ENCODE measurements around the gene SPSB4.
A peak's percentile ranks its signal among the peaks of the same experiment; 100 is the strongest.

The SPSB4 gene

DNA sequence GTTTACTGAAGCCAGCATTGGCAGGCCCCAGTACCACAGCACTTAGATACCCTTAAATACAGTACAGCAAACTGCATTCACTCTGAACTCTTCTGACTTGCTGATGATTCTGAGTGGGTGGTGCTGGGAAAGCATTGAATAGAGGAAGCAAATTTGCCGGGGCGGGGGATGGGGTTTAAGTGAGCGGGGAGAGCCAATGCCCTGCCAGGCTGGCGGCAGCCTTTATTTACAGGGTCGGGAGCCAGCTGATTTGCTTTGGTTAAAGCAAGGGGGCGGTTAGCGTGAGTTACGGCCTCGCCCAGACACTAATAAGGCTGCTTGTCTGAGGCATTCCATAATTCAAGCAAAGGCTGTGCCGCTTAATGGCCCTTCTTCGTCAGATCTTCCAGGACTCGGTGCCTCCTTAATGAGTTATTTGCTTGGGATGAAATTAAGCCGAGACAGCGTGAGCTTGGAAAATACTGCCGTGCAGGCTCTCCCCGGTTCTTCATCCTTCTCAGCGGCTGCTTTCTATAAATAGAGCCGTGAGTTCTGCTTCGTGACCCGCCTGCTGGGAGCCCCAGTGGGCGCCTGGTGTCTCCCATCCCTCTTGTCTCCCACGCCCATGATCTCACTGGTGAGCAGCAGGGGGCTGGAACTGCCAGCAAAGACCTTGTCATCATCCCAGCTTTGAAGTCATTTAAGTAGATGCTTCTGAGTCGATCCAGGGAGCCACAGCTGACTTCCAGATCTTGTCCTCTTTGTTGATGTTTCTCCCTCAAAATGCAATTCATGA, 25.8 kb downstream of the SPSB4 start:
- no peak for DNase-seq

DNA sequence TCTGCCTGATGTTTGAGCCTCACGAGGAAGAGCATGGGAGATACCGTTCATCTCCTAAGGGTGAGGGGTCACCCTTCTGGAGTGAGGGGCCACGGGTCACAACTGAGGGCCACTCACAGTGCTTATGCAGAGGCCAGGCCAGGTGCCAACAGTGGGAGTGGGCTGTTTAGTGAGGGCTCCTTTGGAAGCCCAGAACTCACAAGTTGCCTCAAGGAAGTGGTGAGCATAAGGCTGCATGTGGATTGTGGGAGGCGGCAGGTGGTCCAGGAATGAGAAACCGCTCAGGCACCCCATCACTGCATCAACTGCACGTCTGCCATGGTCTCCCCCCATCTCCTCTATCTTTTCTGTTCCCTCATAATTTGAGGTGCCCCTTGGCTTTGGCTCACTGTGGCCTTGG, 26.5 kb downstream of the SPSB4 start:
- DNase-seq, result no peak

DNA sequence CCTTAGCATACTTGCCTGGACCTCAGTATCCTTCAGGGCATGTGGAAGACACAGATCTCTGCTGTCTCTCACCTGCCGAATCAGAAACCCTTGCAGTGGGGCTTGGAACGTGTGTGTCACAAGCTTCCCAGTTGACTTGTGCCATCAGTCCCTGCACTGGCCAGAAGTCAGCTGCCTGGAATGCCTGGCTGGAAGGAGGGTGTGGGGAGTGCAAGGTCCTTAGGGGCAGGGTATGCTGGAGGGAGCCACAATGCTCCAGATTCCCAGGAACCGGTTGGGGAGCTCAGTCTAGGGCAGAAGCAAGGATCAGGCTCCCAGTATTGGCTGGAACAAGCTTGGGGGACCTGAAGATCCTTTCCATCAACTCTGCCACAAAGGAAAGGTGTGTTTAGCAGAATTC, 27.1 kb downstream of the SPSB4 start:
- DNase-seq, result no peak

DNA sequence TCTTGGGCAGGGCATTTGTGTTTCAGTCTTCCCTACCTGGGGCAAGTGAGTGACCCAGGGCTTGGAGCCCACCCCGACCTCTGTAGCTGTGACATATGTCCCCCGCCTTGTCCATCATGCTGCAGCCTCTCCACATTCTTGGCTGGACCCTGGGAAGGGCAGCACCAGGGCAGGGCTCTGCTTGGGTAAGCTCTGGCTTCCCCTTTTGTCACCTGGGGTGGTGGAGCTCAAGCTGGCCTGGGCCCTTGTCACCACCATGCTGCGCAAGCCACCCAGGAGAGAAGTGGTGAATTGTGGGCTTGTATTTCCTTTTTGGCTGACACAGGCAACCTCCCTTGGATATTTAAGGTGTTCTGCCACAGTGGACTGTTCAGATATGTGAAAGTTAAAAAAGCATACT, 29.3 kb downstream of the SPSB4 start:
- DNase-seq, result no peak

DNA sequence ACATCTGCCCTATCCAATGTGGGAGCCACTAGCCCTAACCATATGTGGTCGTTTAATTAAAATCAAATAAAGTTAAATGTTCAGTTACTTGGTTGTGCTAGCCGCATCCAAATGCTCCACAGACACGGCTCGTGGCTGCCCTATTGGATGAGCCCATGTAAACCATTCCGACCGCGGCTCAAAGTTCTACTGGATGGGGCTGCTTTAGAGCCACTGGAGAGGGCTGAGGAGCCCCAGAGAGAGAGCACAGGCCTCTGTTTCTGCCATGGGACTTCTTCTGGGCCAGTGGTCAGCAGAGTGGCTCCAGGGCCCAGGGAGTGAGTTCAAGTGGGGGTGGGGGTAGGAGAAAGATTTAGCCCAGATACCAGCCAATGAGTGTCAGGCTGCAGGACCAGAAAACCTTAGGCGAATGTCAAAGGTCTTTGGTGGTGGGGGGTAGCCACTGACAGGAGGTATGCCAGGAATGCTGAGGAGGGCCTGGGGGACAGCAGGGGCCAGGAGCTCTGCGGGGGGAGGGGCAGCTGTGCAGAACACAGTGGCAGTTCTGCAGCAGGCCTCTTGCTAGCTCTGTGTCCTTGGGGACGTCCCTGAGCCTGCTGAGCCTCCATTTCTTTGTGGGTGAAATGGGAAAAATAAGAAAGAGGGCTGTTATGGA, 30.1 kb downstream of the SPSB4 start:
- DNase-seq, result no peak

DNA sequence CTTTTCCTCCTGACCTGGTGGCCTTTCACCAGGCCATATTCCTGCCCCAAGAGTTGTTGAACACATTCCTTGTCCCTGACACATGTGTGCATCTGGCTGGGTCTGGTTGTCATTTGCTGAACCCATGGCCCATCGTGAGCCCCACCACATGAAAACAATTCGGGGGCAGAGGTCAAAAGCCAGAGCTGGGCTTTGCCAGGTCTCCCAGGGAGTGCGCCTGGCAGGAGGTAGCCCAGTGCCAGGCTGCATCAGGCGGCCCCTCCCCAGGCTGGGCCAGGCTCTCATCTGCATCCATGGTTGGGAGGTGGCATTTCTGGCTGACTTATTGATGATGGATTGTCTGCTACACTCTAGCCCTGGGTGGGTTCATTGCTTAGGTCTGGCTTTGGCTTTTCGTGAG, 30.9 kb downstream of the SPSB4 start:
- no peak for DNase-seq

DNA sequence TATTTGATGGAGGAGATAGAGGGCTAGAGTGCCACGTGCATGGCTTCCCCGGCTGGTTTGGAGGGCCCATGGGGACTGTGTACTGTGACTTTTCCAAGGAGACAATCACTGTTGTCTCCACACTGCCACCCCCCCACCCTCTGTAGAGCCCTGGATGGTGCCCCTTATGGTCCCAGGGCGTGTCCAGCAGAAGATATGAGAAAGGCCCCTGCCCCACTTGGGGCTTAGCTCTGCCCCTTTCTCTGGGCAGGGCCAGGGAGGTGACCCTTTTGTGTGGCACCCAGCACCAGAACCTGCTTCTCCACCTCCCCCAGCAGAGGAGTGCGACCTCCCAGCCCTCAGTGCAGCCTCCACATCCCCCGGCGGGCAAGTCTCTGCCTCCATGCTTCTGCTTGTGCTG, 32.1 kb downstream of the SPSB4 start:
- DNase-seq, result no peak

DNA sequence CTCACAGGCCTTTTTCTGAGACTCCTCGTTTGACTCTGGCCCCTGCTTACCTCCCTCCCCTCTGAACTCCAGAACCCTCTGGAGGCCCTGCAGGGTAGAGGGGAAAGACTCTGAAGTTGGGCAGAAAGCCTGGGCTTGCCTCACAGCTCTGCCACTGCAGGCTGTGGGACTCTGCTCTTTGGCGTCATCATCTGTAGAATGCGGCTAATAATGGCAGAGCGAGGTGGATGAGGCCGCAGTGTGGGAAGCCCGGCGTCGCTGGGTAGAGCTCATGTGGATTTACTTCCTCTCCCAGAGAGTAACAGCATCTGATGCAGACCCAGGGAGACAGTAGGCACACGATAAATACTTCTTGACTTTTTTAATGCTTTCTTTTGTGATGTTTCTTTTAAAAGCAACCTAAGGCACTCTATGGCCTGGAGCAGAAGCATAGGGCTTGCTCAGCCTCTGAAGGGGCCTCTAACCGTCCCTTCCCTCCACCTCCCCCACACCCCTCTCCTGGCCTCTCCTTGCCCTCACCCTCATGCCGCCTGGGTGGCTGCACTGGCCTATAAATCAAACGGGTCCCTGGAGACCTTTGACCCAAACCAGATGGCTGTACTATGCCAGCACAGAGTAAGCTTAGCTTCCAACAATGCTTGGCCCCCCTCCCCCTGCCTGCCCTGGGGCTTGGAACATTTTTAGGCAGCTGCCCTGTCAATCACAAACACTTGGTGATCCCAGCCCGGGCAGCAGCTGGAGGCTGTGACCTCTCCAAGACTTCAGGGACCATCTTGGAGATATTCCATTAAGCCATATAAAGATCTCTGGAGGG, 32.9 kb downstream of the SPSB4 start:
- DNase-seq, result peak; percentile 88

DNA sequence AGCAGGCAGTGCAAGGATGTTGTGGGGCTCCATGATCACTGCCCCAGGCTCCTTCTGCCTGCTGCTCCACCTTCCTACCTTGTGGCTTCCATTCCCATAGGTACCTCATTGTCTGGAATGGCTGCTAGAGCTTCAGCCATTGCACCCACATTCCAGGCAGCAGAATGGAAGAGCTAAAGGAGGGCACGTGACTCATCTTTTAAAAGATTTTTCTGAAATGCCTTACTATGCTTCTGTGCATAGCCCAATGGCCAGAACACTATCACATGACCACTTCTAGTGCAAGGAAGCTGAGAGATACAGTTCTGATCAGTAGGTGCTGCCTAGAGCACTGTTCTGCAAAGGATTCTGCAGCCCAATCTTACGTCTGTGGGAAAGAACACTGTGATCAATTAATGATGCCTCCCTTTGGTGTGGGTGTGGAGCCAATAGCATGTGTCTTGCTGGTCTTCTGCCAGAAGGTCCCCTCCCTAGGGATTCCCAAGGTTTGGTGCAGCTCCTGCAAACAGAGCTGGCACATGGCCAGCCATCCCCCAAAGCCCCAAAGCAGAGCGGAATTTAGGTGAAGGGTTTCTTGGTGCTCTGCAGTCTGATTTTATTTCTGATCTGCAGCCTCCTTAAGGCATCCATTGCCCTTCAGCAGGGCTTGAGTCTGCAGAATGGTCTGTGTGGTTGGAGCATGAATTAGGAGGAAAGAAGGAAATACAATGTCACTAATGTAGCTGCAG, 34.4 kb downstream of the SPSB4 start:
- no peak for DNase-seq

DNA sequence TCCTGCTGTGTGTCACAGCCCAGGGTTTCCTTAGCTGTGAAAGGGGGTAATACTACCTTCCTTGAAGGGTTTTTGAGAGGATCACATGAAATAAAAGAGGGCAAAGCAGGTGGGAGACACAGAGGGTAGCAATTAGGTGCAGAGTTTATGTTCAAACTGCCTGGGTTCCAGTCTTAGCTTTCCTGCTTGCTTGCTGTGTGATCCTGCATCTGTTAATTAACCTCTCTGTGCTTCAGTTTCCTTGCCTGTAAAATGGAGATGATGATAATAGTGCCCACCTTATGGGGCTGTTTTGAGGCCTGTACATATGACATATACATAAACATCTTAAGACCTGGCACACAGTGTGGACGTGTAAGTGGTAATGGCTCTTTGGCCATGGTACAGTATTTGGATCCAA, 35.0 kb downstream of the SPSB4 start:
- DNase-seq, result no peak

DNA sequence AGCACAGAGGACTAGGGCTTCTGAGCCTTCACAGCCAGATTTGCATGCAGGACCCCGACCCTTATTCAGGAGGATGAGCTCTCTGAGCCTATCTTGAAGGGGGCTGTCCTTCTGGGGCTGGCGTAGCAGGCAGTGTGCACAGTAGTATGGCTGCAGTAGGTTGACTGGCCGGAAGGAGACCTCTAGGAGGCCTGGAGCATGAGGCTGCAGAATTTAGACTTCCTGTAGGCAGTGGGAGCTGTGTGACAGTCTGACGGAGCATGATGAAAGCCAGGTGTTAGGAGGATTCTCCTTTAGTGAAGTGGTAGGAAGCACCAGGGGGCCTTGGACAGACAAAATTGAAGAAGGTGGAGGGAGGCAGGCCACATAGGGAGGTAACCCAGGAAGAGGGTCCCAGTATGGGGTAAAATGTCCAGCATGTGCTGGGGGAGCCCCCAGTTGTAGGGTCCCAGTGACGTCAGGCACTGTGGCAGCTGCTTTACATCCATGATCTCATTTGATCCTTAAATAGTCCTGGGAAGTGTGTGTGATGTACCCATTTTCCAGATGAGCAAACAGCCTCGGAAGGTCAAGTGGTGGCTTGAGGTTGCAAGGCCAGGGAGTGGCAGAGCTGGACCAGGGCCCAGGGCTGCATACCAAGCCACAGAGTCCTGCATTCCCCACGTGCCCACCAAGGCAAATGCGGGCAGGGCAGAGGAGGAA, 36.1 kb downstream of the SPSB4 start:
- DNase-seq, result no peak

DNA sequence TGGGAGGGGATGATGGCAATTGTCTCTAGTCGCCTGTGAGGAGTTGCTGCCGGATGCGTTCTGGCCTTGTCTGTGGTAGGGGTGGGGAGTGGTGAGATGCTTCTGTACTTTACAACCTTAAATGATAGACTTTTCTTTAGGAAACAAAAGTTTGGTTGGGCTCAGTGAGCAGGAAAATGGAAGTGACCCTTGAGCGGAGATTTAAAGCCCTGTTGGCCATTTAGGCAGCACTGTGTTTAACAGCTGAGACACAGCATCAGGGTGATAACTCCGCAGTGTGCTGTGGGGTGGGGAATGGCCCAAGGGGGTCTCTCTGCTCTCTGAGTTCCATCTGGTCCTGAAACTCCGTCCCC, 36.6 kb downstream of the SPSB4 start:
- DNase-seq, result no peak

DNA sequence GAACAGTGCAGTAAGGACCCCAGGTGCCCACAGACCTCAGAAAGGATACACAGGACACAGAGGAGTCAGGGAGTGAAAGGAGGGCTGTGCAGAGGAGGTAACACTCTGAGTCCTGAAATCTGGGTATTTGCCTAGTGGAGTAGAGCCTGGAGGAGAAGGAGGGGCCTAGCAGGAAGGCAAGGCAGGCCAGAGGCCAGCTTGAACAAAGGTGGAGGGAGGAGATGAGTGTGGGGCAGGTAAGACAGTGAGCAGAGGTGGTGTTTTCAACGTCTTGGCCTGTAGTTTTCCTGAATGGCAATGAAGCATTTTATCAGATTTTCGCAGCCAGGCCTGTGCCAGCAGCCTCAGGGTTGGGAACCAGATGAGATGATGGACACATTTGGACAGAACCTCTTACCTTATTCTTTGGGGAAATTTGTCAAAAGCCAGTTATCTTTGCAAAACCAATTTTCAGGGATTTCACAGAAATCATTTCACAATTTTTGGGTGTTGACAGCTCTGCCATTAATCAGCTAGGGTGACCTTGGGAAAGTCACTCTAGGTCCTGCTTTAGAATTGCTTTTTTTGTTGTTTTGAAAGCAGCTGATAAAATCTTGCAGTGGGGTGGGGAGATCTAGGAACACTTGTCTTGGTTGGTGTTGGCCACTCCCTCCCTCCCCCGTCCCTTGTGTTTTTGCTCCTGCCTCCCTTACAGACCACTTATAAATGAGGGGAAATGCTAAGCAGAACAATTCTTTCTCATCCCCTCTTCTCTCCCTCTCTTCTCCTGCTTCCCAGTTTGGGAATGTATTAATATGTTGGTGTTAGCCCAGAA, 38.4 kb downstream of the SPSB4 start:
- DNase-seq, result no peak

DNA sequence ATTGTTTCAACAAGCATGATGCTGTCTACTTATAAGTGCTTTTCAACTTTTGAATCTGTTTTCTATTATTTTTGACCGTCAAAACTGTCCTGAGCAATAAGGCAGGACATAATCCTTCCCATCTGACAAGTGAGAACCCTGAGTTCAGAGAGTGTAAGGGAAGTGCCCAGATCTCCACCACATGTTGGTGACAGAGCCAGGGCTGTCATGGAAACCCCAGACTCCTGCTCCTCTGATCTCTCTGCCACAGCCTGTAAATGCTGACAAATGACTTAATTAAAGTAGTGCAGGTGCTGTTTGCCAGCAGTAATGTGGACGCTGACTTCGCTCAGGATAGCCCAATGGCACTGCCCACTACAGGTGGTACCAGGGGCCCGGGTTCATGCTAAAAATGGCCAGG, 40.3 kb downstream of the SPSB4 start:
- no peak for DNase-seq

DNA sequence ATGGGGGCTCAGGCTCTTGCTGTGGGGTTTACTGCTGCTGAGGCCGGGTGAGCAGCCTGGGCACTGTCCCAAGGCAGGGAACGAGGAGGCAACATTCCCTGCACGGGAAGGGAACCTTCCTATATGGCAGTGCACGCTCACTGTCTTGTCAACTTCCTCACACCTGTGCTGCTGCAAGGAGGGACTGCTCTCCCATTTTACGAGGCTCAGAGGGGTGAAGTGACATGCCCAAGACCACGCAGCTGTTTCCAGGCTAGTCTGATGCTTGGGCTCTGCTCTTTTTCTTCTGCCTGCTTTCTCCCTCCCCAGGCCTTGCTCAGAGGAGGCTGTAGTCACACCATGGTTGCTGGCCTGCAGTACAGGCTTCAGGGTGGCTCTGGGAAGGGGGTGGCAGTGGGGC, 41.5 kb downstream of the SPSB4 start:
- DNase-seq, result no peak

DNA sequence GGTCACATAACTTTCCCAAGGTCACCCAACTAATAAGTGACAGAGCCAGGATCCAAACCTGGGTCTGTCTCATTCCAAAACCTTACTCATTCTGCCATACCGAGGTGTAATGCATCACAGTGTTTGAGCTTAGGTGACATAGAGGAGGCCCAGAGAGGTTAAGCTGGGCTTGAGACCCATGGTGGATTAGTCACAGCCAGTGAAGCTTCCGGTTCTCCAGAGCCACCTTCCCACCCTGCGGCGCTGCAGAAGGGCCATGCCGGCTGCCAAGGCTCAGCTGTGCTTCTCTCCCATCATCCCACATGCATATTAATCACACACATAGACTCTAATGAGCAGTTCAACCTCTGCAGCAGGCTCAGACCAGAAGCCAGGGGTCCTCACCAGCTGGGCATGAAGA, 42.2 kb downstream of the SPSB4 start:
- DNase-seq, result no peak

DNA sequence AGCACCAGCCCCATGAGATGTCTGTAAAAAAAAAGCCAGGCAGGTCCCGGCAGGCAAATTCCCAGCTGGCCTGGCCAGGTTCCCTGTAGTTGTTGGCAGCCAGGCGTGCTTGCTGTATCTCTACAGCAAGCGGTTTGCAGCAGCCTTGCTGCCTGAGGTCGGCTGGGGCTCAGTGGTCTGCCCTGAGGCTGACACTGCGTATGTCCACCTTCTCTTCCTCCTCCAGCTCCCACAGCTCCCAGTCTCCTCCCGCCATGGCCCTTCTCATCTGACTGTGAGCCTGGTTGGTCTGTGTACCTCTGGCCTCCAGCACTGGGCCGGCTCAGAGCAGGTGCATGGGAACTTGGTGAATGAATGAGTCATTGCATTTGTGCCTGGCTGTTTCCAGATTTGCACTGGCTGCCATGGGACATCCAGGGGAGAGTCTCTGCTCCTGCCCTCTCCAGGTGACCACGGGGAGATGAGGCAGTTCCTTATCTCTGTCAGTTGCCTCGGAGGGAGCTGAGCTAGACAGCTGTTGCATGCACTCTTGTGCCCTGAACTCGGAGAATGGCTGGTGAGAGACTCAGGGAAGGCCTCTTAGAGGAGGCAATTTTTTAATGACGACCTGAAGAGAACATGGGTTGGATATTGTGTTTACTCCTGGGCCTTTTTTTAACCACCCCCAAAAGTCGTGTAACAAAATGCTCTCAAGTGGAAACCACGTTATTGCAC, 43.0 kb downstream of the SPSB4 start:
- DNase-seq, result no peak

DNA sequence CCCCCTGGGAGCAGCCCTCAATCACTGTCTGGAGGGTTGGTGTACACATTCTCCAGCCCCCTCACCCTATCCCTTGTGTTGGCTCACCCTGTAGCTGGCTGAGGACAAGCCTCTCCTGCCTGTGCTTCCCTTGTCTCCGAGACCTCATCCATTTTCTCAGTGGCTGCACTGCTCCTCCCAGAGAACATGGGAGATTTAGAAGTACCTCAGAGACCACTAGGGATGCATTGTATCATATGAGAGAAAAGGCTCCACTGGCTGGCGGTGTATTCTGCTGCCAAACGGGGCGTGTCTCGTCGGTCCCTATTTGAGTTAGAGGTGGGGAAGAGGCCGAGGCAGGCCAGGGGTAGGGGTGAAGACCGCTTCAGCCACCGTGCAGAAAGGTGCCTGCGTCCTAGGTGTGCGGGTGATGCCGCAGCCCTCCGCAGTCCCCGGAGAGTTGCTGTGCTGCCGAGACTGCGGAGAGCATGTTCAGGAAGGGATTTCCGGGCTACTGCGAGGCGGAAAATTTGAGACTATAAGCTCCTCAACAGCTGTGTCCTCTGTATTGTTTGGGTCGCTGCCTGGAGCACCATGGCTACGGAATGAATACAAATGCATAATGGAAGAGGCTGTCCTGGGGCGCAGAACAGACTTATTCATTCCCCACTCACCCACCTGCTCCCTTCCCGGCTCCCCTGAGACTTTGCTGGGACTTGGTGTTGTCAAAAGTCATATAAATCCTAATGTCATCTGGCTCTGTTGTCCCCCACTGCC, 43.8 kb downstream of the SPSB4 start:
- DNase-seq, result peak; percentile 64

DNA sequence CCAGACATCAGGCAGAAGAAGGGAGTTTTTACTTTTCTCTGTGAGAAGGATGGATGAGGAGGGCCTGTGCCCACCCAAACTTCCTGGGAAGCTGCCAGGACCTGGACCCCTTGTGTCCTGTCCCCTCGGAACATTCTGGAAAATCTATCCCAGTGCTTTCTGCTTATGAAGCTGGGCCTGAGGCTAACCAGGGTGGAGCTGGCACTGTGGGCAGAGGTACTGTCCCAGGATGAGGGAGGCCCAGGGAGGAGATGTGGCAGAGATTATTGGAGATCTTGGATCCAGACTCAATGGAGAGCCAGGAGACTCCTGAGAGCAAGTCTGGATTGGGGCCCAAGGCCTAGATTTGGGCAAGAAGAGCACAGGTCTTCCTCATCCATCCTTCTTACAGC, 44.4 kb downstream of the SPSB4 start:
- no peak for DNase-seq

DNA sequence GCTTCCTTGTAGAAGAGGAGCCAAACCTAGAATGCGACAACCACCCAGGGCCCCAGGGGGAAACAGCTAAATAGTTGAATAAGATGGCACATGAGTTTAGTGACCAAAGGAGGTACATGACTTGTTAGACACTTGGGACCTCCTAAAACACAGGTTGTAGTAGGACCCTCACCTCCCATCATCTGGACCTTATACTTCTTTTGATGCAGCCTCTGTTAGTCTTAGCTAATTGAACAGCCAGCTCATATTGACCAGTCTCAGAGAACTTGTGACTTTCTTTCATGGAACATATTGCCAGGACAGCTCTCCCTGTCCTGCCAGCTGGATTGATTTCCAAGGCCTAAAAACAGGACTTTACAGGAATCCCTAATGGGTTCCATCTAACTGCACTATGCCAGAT, 45.0 kb downstream of the SPSB4 start:
- no peak for DNase-seq
